GM23248 (cell line): ENCODE data around the gene TEAD4. TPM values are rescaled to one million over a fixed set of nuclear protein-coding genes. Genes with fewer than 3 reads are reported as not detected.

ENCODE experiments used
- DNase-seq: peaks from one replicate; pipeline ENCODE4 v3.0.0-alpha.2; 2015
- H2AFZ ChIP-seq: fragments of 200-600 bp; sonication (generic); 2 replicates; pipeline ENCODE4 v1.6.1; 2016; ENCODE audit warnings: antibody characterized with exemption
- H3F3A ChIP-seq: fragments of 200-600 bp; sonication (generic); 2 replicates; pipeline ENCODE4 v1.6.1; 2016; ENCODE audit warnings: mild to moderate bottlenecking, antibody characterized with exemption, mixed run types; ENCODE audit not compliant: insufficient read depth
- H3K27ac ChIP-seq: fragments of 200-600 bp; sonication (generic); 2 replicates; pipeline ENCODE4 v1.5.1; 2016; ENCODE audit warnings: mild to moderate bottlenecking
- H3K27me3 ChIP-seq: fragments of 200-600 bp; sonication (generic); replicated peaks from 2 replicates; pipeline ENCODE4 v1.6.1; 2016; ENCODE audit warnings: mild to moderate bottlenecking; ENCODE audit not compliant: insufficient read depth
- H3K36me3 ChIP-seq: fragments of 200-600 bp; sonication (generic); 2 replicates; pipeline ENCODE4 v1.6.1; 2016; ENCODE audit warnings: low read depth, mild to moderate bottlenecking
- H3K4me1 ChIP-seq: fragments of 200-600 bp; sonication (generic); 2 replicates; pipeline ENCODE4 v1.6.1; 2016; ENCODE audit warnings: mild to moderate bottlenecking; ENCODE audit not compliant: insufficient read depth
- H3K4me2 ChIP-seq: fragments of 200-600 bp; sonication (generic); one replicate; pipeline ENCODE4 v1.6.1; 2016; ENCODE audit warnings: mild to moderate bottlenecking; ENCODE audit not compliant: unreplicated experiment
- H3K4me3 ChIP-seq: fragments of 200-600 bp; sonication (generic); 2 replicates; pipeline ENCODE4 v1.5.1; 2016; ENCODE audit warnings: mild to moderate bottlenecking
- H3K79me2 ChIP-seq: fragments of 200-600 bp; sonication (generic); 2 replicates; pipeline ENCODE4 v1.6.1; 2016; ENCODE audit warnings: mild to moderate bottlenecking; ENCODE audit not compliant: insufficient read depth
- H3K9ac ChIP-seq: fragments of 200-600 bp; sonication (generic); 2 replicates; pipeline ENCODE4 v1.6.1; 2016; ENCODE audit warnings: mild to moderate bottlenecking
- H3K9me2 ChIP-seq: fragments of 200-600 bp; sonication (generic); 2 replicates; pipeline ENCODE4 v1.6.1; 2016; ENCODE audit warnings: mixed run types, mild to moderate bottlenecking, moderate library complexity; ENCODE audit not compliant: insufficient read depth
- H3K9me3 ChIP-seq: fragments of 200-600 bp; sonication (generic); one replicate; pipeline ENCODE4 v1.6.1; 2017; ENCODE audit warnings: low read depth
- H4K20me1 ChIP-seq: fragments of 200-600 bp; sonication (generic); 2 replicates; pipeline ENCODE4 v1.6.0; 2016; ENCODE audit not compliant: insufficient read depth
- EZH2 ChIP-seq: fragments of 200-600 bp; sonication (generic); IDR thresholded peaks from 2 replicates; pipeline ENCODE4 v1.6.1; 2018; ENCODE audit warnings: antibody characterized with exemption, mild to moderate bottlenecking; ENCODE audit not compliant: insufficient read depth, poor library complexity, severe bottlenecking
- EZH2phosphoT487 ChIP-seq: fragments of 200-600 bp; sonication (generic); IDR thresholded peaks from 2 replicates; pipeline ENCODE4 v1.6.1; 2018; ENCODE audit warnings: antibody characterized with exemption, moderate library complexity, mild to moderate bottlenecking, low read depth; ENCODE audit not compliant: insufficient read depth
- WGBS, 2 experiments: methylation state at CpG; one replicate each; pipeline ENCODE4 v1.1.6; 2015 to 2017; ENCODE audit warnings: low lambda C conversion rate in 2 of 2, low coverage in 1 of 2; ENCODE audit errors: missing lambda C conversion rate in 2 of 2; 5-methylcytosine and 5-hydroxymethylcytosine counted together
- in situ Hi-C: fragments of 300-500 bp; cut with MboI; formaldehyde crosslinking; loops from 2 replicates; pipeline ENCODE4 v1.15.0; 2020
- polyA plus RNA-seq: library from polyadenylated mRNA; unstranded; fragments of >200 nt; fragmentation: Nextera tagmentation; extraction: Ambion mirVana; gene quantifications from 2 replicates; pipeline ENCODE4 v1.2.1, GENCODE V29; 2016
- total RNA-seq: library from RNA; depleted of rRNA; stranded (reverse); fragments of >200 nt; shearing (Covaris generic); gene quantifications from 2 replicates; pipeline ENCODE4 v1.2.3, GENCODE V29; 2014

TEAD4 gene
- total and polyA plus RNA-seq, 2 experiments from 2014 or later = 13.6 to 13.8 TPM

- Histone ChIP-seq H3K4me3 (no peak overlapping the region), H3K79me2 (no peaks in the 10 kb centered on the region), H3K9ac (no peak overlapping the region), H3K9me2 (no peaks in the 10 kb centered on the region), H2AFZ (no peak overlapping the region), H3K9me3 (no peaks in the 10 kb centered on the region), H3K4me2 (no peak overlapping the region), H4K20me1 (no peaks in the 10 kb centered on the region), H3K36me3 (peaks cover 26% of the 10 kb centered on the region), H3K27ac (no peak overlapping the region), H3F3A (peaks cover 7% of the 10 kb centered on the region), H3K4me1 (no peaks in the 10 kb centered on the region), H3K27me3 (no peaks in the 10 kb centered on the region)
- TF ChIP-seq EZH2 = no peak
- no peak for TF ChIP-seq EZH2phosphoT487
- in situ Hi-C loops = no loop called here
- no peak for DNase-seq
- WGBS, 2 experiments = 82 to 86% methylated on average over 8 of the region's 8 CpGs
Observed at GRCh38 chr12:2941524-2941923, 17.7 kb upstream of the TEAD4 start.

GRCh38 chr12:2944401-2945047, 14.7 kb upstream of the TEAD4 start:
- in situ Hi-C loops = no loop called here
- DNase-seq = peak; percentile 39
- H4K20me1 ChIP-seq = no peaks in the 10 kb centered on the region
- H3K9me2 ChIP-seq = no peaks in the 10 kb centered on the region
- no peaks in the 10 kb centered on the region for H3K27me3 ChIP-seq
- no peaks in the 10 kb centered on the region for H3K79me2 ChIP-seq
- H3F3A ChIP-seq = 0 out of 2 replicates have a peak, but pooled peaks cover 3% of the 10 kb centered on the region
- H3K9ac ChIP-seq = no peak overlapping the region
- WGBS, 2 experiments = 39 to 42% methylated on average over 24 of the region's 24 CpGs
- H3K4me1 ChIP-seq = no peaks in the 10 kb centered on the region
- H3K36me3 ChIP-seq = peaks cover 6% of the 10 kb centered on the region; the same call in 1 of the 2 replicates
- TF ChIP-seq EZH2 (no peak), EZH2phosphoT487 (no peak)
- no peaks in the 10 kb centered on the region for H3K9me3 ChIP-seq
- H3K4me3 ChIP-seq = no peak overlapping the region
- H3K4me2 ChIP-seq = no peak overlapping the region
- H2AFZ ChIP-seq = no peak overlapping the region
- H3K27ac ChIP-seq = no peak overlapping the region

DNA sequence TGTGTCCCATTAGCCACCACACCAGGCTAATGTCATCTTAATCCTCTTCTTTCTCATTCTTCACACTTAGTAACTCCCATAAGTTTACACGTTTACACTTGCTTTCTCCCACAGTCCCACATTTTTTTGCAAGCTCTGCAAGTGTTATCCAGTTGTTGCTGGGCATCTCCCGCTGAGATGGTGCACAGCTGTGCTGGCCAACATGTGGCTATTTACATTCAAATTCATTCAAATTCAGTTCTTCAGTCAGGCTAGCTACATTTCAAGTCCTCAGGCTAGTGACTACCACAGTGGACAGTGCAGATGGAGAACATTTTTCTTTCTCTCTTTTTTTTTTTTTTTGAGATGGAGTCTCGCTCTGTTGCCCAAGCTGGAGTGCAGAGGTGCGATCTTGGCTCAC, 9.8 kb upstream of the TEAD4 start:
- no peak for DNase-seq
- no peak overlapping the region for H3K9ac ChIP-seq
- in situ Hi-C loops = no loop called here
- H3K36me3 ChIP-seq = no peaks in the 10 kb centered on the region
- no peaks in the 10 kb centered on the region for H3K79me2 ChIP-seq
- no peak overlapping the region for H3K4me2 ChIP-seq
- no peak overlapping the region for H3K27ac ChIP-seq
- H3K9me2 ChIP-seq = no peaks in the 10 kb centered on the region
- no peak overlapping the region for H2AFZ ChIP-seq
- 58 to 66% methylated on average over 4 of the region's 4 CpGs for WGBS, 2 experiments
- TF ChIP-seq EZH2phosphoT487 (no peak), EZH2 (no peak)
- no peaks in the 10 kb centered on the region for H3K9me3 ChIP-seq
- no peaks in the 10 kb centered on the region for H4K20me1 ChIP-seq
- no peaks in the 10 kb centered on the region for H3K4me1 ChIP-seq
- H3K4me3 ChIP-seq = no peak overlapping the region
- H3F3A ChIP-seq = no peaks in the 10 kb centered on the region
- H3K27me3 ChIP-seq = no peaks in the 10 kb centered on the region

DNA sequence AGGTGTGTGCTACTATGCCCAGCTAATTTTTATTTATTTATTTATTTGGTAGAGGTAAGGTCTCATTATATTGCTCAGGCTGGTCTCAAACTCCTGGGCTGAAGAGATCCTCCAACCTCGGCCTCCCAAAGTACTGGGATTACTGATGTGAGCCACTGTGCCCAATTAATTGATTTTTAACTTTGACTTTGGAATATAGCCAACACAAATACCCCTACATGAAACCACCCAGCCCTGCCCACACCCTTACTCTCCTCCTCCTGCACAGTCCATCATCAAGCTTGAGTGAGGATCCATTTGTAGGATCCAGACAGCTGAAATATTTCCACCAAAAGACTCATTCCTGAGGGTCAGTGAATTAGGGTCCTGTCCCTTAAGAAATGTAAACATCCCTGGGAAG, 3.3 kb upstream of the TEAD4 start:
- H3K4me2 ChIP-seq = no peak overlapping the region
- no peaks in the 10 kb centered on the region for H3K79me2 ChIP-seq
- H3K27ac ChIP-seq = no peak overlapping the region
- H4K20me1 ChIP-seq = no peaks in the 10 kb centered on the region
- TF ChIP-seq EZH2phosphoT487 (no peak), EZH2 (no peak)
- no peak overlapping the region for H2AFZ ChIP-seq
- no peaks in the 10 kb centered on the region for H3K36me3 ChIP-seq
- no peaks in the 10 kb centered on the region for H3K9me3 ChIP-seq
- no peaks in the 10 kb centered on the region for H3K27me3 ChIP-seq
- H3F3A ChIP-seq = peaks cover 15% of the 10 kb centered on the region
- H3K9me2 ChIP-seq = no peaks in the 10 kb centered on the region
- 96 to 100% methylated on average over 1 of the region's 1 CpG for WGBS, 2 experiments
- no peak for DNase-seq
- no peak overlapping the region for H3K9ac ChIP-seq
- peaks cover 13% of the 10 kb centered on the region for H3K4me1 ChIP-seq
- in situ Hi-C loops = no loop called here
- no peak overlapping the region for H3K4me3 ChIP-seq
